AG04449 (cell line): Measurements from ENCODE around the gene ZMIZ1.
"Not testable (repeated sequence)": the region's sequence is repeated elsewhere in the genome, so short reads cannot be mapped to it uniquely, and the experiment has no call there.

ENCODE experiments used
- CTCF ChIA-PET: fragments of 350-600 bp; formaldehyde crosslinking; extraction: SDS; loops from one replicate; lab custom pipeline; 2021; ENCODE audit warnings: antibody characterized with exemption; lab: Yijun Ruan, JAX
- POLR2A ChIA-PET: fragments of 400-600, 350-600 bp; formaldehyde crosslinking; extraction: SDS; loops from one replicate; lab custom pipeline; 2020; ENCODE audit warnings: antibody characterized with exemption, inconsistent platforms; lab: Yijun Ruan, JAX
- DNase-seq: peaks from one replicate; pipeline ENCODE4 v3.0.0-alpha.2; 2010; ENCODE audit warnings: low read depth, low spot score
- H3K4me3 ChIP-seq: 2 replicates; pipeline ENCODE4 v1.5.1; 2011; ENCODE audit warnings: low read depth, mild to moderate bottlenecking, control low read depth, low read length
- TF ChIP-seq, protein P1 (sequence below): IDR thresholded peaks from one replicate; pipeline ENCODE4 v1.5.1; 2011; ENCODE audit warnings: mild to moderate bottlenecking, moderate library complexity, low read length, control low read depth, inconsistent platforms; ENCODE audit not compliant: insufficient read depth; ENCODE audit errors: missing control alignments

The ZMIZ1 gene

DNA sequence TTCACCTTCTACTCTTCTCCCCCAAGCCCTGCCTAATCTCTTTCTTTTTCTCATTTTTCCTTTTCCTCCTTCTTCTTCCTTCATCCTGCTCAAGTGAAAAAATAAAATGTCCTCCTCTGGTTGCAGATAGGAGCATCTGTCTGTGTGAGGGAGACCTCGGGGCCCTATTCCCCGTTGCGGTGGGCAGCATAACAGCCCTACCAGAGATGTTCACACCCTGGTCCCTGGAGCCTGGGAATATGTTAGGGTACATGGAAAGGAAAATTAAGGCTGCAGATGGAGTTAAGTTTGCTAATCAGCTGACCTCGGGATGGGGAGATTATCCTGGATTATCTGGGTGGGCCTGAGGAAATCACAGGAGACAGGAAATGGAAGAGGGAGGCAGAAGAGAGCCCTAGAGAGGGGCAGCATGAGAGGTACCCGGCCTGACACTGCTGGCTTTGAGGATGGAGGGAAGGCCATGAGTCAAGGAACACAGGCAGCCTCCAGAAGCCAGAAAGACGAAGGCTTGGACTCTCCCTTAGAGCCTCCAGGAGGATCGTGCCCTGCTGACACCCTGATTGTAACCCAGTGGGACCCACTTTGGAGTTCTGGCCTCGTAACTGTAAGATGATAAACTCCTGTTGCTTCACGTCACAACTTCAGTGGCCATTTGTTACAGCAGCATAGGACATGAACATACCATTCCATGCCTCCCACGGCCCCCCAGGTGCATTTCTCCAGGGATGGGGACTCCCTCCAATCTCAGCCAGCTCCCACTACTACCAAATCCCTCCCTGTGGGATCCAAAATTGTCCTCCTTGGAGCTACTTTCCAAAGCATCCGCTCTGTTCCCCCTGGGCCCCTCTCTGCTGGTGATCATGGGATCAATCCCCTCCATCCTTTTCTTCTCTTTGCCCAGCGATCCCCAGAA, 39.0 kb upstream of the ZMIZ1 start:
- TF ChIP-seq, protein P1, sequence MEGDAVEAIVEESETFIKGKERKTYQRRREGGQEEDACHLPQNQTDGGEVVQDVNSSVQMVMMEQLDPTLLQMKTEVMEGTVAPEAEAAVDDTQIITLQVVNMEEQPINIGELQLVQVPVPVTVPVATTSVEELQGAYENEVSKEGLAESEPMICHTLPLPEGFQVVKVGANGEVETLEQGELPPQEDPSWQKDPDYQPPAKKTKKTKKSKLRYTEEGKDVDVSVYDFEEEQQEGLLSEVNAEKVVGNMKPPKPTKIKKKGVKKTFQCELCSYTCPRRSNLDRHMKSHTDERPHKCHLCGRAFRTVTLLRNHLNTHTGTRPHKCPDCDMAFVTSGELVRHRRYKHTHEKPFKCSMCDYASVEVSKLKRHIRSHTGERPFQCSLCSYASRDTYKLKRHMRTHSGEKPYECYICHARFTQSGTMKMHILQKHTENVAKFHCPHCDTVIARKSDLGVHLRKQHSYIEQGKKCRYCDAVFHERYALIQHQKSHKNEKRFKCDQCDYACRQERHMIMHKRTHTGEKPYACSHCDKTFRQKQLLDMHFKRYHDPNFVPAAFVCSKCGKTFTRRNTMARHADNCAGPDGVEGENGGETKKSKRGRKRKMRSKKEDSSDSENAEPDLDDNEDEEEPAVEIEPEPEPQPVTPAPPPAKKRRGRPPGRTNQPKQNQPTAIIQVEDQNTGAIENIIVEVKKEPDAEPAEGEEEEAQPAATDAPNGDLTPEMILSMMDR, result no peak
- DNase-seq, result no peak
- POLR2A ChIA-PET, result interaction anchor here (0.6 kb wide), 1 partner anchor 515 kb away, joined by 3 read pairs; no protein-coding TSS in a partner anchor
- CTCF ChIA-PET, result no interaction called here
- H3K4me3 ChIP-seq, result no peak overlapping the region

DNA sequence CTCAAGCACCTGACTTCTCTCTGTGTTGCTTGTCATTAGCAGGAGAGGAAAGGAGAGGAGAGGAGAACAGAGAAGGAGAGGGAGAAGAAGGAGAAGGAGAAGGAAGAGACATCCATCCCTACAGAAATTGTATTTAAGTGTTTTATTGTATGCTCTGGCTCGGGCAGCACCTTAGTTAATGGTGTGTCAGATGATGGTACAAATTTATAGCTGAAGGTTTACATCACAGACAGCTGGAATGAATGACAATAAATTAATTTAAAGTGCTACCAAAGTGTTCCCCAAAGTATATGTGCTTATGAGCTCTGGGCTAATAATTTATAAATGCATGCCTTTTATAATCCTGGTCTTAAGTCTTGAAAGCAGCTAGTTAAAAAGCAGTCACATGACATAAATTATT, 38.1 kb upstream of the ZMIZ1 start:
- no peak for DNase-seq
- ChIA-PET CTCF (no interaction called here), POLR2A (no interaction called here)
- no peak overlapping the region for H3K4me3 ChIP-seq
- TF ChIP-seq, protein P1, result no peak

DNA sequence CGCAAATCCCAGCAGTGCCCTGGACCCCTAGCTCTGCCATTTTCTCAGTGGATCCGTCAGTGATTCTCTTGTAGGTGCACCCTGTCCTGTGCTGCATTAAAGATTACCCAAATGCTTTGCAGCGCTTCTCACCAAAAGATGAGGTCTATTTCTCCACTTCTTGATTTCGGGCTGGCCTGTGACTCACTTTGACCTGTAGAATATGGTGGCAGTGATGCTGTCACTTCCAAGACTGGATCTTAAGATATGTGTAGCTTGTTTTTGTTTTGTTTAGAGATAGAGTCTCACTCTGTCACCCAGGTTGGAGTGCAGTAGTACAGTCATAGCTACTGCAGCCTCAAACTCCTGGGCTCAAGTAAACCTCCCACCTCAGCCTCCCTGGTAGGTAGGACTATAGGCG, 37.0 kb upstream of the ZMIZ1 start:
- POLR2A ChIA-PET, result no interaction called here
- TF ChIP-seq, protein P1, result no peak
- no peak for DNase-seq
- CTCF ChIA-PET, result no interaction called here
- H3K4me3 ChIP-seq, result no peak overlapping the region

DNA sequence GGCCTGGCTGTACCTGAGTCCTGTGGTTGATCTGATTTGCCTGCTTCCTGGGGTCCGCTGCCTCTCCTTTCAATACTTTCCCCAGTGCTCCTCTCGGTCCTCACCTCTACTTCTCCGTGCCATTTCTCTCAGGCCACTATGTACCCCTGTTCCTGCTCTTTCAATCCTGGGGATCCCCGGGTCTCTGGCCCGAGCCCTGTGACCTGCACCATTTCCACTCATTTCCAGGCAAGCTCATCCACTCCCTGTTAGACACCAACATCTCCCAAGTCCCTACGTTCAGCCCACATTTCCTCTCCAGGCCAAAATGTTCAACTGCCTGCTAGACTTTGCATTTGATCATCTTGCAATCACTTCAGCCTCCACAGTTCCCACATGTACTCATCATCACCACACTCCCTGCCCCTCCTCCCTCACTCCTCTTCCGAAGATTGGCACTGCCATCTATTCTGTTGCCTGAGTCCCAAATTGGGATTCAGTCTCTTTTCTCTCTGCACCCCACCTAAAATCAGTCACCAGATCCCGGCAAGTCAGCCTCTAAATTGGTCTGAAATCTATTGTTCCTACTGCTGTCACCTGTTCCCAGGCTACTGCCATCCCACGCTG, 34.4 kb upstream of the ZMIZ1 start:
- TF ChIP-seq, protein P1, result no peak
- ChIA-PET CTCF (no interaction called here), POLR2A (no interaction called here)
- no peak for DNase-seq
- H3K4me3 ChIP-seq, result no peak overlapping the region

DNA sequence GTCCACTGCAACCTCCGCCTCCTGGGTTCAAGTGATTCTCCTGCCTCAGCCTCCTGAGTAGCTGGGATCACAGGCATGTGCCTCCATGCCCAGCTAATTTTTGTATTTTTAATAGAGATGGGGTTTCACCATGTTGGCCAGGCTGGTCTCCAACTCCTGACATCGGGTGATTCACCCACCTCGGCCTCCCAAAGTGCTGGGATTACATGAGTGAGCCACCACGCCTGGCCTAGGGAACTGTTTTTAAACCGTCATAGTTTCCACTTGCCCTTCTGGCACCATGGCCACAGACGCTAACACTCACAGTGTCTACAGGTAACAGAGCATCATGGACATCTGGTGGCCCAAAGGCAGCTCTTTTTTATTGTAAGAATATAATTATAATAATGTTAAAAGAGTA, 32.4 kb upstream of the ZMIZ1 start:
- POLR2A ChIA-PET, DNase-seq, H3K4me3 ChIP-seq, CTCF ChIA-PET: not testable (repeated sequence)

DNA sequence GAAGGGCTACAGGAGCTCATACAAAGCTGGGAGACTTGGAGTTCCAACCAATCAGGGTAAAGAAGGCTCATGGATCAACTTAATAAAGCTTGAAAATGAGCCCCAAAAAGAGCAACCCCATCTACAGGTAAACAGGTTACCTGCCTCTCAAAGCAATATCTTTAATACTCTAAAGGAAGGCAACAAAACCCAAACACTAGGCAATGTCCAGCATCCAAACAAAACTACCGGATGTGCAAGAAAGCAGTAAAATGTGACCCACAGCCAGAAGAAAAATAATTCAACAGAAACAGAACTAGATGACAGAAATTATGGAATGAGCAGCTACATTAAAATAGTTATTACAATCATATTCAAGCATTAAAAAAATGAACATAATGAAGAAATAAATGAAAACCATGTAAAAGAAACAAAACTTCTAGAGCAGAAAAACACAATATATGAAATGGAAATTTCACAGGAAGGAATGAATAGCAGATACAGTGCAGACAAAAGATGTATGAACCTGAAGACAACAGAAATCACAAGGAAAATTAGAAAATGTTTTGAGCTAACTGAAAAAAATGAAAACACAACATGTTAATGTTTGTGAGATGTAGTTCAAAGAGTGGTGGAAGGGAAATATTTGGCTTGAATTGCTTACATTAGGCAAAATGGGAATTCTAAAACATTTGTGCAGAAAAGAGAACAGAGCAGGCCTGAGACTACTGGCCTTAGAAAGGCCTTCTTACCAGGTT, 30.5 kb upstream of the ZMIZ1 start:
- no peak for DNase-seq
- POLR2A ChIA-PET, result no interaction called here

More for the DNA sequence above, 30.5 kb upstream of the ZMIZ1 start:
- CTCF ChIA-PET, result interaction anchor here (1.7 kb wide), 1 partner anchor 40 kb away, joined by 4 read pairs; no protein-coding TSS in a partner anchor
- H3K4me3 ChIP-seq, result no peak overlapping the region
- TF ChIP-seq, protein P1, result no peak
